Measurements from ENCODE around the gene NCBP3.

NCBP3 gene

DNA sequence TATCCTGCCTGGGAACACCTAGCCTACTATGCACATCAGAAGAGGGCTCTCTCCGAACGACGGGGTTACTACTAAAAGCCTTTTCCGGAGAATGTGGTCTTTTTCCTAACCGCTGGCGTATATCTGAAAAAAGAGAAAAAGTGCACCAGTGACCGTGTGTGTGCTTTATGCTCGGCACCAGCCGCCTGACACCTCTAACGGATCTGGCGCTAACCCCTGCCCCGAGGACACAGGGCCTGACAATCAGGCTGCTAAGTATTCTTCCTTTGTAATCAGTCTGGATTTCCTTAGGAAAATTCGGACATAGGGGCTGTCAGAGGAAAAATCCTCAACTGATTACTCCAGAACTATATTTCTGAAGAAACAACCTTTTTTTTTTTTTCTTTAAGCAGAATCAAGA, 31.7 kb downstream of the NCBP3 start:
- DNase-seq, result no peak

DNA sequence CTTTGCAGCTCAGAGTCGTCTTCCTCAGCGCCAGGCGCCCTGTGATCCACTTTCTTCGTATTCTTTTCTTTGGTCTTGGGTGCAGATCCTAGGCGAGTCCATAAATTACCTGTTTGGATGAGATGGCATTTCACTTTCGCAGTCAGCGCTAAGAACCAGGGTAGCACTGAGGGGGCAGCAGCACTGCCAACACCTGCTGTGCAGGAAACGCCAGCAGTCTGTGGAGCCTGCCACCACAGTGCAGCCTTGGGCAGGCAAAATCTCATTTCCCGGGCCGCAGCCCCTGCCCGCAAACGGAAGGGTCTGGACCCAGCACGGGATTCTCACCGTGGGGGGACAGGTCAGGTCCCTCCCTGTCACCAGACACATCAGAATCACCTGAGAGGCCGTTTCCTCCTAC, 32.9 kb downstream of the NCBP3 start:
- DNase-seq, result no peak

- DNase-seq, result no peak
These were observed 33.3 kb downstream of the NCBP3 start for GRCh38 chr17:3812771-3813170.

- DNase-seq, result no peak
These were observed 33.8 kb downstream of the NCBP3 start for GRCh38 chr17:3812284-3812683.

- DNase-seq, result no peak
These were observed 36.0 kb downstream of the NCBP3 start for GRCh38 chr17:3810019-3810418.

- no peak for DNase-seq
These were observed 36.9 kb downstream of the NCBP3 start for GRCh38 chr17:3809135-3809534.

DNA sequence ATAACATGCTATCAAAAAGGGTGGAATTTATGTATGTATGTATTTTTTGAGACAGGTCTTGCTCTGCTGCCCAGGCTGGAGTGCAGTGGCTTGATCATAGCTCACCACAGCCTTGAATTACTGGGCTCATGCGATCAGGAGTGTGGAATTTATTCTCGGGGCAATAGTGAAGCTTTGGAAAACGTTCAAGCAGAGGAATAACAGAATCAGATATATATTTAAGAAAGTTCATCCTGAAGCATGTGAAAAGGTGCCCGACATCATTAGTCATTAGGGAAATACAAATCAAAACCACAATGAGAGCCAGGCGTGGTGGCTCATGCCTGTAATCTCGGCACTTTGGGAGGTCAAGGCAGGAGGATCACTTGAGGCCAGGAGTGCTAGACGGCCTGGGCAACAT, 37.3 kb downstream of the NCBP3 start:
- DNase-seq, result no peak

- no peak for DNase-seq
These were observed 40.5 kb downstream of the NCBP3 start for GRCh38 chr17:3805581-3805980.

DNA sequence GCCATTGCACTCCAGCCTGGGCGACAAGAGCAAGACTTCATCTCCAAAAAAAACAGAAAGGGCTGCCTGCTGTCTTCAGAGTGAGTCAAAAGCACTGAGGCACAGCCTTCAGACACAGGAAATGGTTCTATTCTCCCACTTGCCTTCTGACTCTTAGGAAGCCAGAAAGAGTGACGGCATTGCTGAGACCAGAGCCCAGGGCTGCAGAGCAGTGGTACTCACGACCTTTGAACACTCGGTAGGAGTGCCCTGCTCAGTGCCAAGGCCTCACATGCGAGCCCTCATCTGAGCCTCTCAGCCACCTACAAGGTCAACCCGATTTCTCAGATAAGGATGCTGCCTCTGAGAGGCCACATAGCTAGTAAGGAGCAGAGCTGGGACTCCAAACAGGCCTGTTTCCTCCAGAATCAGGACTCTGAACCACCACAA, 41.5 kb downstream of the NCBP3 start:
- no peak for DNase-seq

DNA sequence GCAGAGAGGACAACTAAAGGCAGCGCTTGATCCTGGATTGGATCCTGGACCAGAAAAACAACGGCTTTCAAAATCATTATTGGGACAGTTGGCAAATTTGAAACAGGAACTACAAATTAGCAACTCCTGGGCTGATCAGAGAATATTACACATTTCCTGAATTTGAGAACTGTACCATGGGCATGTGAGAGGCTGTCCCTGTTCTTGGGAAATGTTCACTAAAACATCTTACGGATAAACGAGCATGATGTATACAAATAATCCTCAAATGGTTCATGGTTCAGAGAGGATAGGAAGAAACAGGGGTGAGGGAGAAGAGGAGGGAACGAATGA, 42.8 kb downstream of the NCBP3 start:
- DNase-seq, result no peak

GRCh38 chr17:3802461-3803307, 43.4 kb downstream of the NCBP3 start:
- no peak for DNase-seq

DNA sequence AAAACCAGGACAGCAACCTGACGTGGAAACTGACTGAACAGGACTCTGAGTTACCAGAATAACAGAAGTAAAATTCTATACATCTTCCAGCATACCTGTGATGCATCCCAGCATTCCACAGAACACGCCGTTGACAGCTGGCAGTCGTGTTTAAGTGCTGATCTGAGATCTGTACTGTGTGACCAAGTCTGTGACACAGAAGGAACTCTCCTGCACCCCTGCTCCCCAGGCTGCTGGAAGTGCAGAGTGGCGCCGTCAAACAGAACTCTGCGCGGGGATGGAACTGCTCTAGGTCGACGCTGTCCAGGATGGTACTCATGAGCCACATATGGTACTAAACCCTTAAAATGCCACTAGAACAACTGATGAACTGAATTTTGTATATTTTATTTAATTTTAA, 44.3 kb downstream of the NCBP3 start:
- no peak for DNase-seq

DNA sequence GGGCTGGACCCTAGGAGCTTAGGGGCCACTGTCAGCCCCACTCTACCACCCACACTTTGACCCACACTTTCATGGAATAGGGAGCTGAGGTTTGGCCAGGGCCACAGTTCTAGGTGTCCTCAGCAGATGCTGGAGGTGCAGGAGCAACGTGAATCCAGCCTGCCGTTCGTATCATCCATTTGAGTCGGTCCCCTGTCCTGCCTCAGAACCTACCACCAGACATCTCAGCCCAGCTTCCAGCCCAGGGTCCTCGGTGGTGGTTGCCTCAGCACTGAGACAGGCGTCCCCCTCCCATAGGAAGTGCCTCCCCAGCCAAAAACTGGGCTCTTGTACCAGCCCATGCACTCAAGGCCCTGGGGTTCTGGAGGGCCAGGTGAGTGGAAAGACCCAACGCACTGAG, 44.7 kb downstream of the NCBP3 start:
- DNase-seq, result no peak

DNA sequence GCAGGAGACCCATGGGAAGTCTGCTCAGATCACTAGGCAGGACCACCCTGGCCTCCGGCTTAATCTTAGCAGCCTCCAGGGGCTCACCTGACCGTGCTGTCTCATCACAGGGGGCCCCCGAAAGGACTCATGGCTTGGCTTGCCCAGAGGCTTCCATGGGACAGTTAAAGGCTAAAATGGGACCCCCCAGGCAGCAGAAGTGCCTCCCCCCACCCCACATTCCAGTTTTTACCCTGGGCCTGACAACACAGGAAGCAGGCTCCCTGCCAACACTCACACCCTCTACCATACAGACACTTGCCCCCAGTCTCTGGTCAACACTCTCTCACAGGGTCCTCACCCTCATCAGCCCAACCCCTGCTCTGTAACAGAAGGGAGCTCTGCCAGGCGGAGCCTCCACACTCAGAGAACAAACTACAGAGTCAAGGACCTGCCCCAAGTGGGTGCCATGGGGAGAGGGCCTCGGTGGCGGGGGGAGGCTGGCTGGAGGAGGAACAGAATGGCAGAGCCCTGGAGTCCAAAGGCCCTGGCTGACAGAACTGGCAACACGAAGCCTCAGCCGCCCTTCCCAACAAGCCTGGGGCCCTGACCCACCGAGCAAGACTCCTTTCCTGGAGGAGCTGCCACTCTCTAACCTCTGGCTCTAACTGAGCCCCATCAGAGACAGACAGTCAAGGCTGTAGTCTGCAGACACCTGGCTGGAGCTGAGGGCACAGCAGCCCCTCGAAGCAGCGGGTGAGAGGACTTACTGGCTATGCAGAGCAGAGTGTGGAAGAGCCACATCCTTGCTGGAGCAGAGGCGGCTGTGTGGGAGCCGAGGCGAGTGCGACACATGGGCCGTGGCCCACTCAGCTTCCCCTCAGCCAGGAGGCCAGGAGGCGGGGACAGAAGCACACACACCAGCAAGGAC, 45.4 kb downstream of the NCBP3 start, which contains the start of gene ITGAE:
Gene ITGAE, minus strand, starts transcription at position 827 of the 910 bp plus-strand sequence. Its CDS starts 44 bp downstream, at position 783.
- DNase-seq, result no peak

DNA sequence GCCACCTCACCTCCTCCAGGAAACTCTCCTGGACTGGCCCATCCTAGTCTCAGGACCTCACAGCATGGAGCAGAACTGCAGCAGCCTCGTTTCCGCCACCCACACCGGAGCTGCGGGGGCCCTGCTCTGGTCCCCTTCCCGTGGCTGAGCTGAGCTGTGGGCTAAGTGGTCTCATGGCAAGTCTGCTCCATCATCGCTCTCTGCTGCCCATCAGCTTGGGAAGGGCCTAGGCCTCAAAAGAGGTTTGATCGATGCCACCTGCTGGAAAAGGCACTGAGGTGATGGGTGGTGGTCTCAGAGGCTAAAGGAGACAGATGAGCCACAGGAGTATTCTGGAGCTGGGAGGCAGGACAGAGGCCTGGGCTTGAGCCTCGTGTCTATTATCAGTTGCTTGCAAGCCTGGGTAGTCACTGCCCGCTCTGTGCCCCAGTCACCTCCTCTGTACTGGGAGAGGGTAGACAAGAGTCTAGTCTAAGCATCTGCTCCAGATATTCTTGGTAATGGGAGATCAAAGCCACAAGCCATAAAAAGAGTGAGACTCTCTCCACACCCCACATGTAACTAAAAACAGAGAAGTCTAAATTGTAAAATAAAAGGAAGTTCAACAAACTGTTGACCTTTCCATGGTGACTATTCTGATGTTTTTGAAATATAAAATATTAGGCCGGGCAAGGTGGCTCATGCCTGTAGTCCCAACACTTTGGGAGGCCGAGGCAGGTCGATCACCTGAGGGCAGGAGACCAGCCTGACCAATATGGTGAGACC, 46.7 kb downstream of the NCBP3 start:
- DNase-seq, result no peak

DNA sequence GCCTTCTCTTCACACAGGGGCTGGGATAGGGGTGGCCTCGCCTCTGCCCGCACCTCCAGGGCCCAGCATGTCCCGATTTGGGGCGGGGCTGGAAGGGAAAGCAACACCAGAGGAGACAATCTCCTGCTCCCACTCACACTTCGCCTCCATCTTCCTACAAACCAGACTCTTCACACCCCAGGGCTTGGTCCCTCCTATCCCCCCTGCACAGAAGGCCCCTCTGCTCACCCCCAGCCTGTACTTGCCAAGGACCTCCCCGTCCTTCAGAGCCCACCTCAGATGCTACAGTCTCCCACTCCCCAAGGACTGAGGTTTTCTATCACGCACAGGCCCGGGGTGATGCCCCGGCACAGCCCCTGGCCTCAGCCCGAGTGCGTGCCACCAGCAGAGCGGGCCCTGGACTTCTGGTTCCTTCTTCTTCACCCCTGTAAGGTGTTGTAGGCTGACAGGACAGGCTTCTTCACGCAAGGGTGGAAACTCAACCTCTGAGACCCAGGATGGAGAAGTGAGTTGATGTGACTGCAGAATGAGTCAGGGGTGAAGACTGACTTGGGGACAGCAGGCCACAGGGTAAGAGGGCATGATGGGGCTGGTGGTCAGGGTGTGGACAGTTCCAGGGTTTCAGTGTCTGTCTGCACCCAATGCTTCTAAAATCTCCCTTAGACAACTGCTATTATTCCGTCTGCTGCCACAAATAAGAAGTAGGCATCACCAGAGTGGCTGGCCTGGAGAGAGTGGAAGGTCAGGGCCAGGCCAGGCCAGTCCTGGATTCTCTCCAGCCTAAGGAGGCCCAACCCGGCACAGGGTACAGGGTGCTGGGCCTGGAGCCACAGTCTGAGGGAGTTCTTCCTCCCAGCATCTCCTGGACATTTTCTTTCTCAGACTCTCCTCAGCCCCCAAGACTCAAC, 47.5 kb downstream of the NCBP3 start:
- DNase-seq, result no peak

- no peak for DNase-seq
These were observed 49.2 kb downstream of the NCBP3 start for GRCh38 chr17:3796822-3797170.

DNA sequence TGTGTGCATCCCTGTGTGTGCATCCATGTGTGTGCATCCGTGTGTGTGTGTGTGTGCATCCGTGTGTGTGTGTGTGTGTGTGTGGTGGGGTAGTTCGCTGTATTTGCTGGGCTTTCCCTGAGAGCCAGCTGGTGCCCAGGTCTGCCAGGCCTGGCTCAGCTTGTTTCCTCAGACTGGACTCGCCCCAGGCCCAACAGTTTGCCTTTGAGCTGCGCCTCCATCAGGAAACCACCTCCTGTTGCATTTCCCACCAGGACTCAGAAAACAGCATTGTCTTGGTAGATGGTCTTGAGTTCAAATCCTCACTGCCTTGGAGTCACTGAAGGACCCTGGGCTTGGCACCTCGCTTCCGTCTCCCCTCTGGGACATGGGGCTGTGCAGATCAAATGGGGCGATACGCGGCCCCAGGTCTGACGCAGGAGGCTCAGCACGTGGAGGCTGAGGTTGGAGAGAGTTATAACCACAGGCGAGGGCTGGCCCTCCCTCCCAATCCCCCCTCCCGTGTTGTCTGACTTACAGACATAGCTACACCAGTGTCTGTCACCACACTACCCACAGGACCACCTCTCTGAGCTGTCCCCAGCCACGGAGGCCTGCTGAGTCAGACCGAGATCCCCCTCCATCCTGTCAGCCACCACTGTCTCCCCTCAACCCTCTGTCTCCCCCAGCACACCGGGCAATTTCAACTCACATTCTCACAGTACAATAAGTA, 49.8 kb downstream of the NCBP3 start:
- no peak for DNase-seq

- no peak for DNase-seq
These were observed 50.5 kb downstream of the NCBP3 start for GRCh38 chr17:3795390-3796102.

Measured in amygdala (tissue), 56 donors.